ENCODE measurements around the gene SMG6. TPM values are rescaled to one million over a fixed set of nuclear protein-coding genes. Genes with fewer than 3 reads are reported as not detected.
A peak's percentile ranks its signal among the peaks of the same experiment; 100 is the strongest.

SMG6 gene
- total RNA-seq, 1 donor from 2014 or later: 39.7 TPM

DNA sequence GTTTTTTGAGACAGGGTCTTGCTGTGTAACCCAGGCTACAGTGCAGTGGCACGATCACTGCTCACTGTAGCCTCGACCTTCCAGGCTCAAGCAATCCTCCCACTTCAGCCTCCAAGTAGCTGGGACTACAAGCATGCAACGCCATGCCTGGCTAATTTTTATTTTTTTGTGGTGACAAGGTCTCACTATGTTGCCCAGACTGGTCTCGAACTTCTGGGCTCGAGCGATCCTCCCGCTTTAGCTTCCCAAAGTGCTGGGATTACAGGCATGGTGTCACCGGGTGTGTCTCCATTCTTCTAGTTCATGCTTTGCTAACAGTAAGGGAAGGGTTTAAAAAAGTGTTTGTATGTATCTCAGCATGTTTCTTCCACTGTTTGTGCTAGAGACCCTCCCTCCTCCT is 146.9 kb downstream of the SMG6 start:
- H3K4me3 ChIP-seq (ENCODE audit: insufficient read depth, low read depth, low read length): no peak overlapping the region
- no peaks in the 10 kb centered on the region for H3K79me2 ChIP-seq (ENCODE audit: insufficient read depth, low read length)
- FAIRE-seq (no peak), DNase-seq (ENCODE audit: low read depth) (no peak)
- H3K27me3 ChIP-seq (ENCODE audit: insufficient read depth, low read length): no peaks in the 10 kb centered on the region
- TF ChIP-seq, protein P1, sequence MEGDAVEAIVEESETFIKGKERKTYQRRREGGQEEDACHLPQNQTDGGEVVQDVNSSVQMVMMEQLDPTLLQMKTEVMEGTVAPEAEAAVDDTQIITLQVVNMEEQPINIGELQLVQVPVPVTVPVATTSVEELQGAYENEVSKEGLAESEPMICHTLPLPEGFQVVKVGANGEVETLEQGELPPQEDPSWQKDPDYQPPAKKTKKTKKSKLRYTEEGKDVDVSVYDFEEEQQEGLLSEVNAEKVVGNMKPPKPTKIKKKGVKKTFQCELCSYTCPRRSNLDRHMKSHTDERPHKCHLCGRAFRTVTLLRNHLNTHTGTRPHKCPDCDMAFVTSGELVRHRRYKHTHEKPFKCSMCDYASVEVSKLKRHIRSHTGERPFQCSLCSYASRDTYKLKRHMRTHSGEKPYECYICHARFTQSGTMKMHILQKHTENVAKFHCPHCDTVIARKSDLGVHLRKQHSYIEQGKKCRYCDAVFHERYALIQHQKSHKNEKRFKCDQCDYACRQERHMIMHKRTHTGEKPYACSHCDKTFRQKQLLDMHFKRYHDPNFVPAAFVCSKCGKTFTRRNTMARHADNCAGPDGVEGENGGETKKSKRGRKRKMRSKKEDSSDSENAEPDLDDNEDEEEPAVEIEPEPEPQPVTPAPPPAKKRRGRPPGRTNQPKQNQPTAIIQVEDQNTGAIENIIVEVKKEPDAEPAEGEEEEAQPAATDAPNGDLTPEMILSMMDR (IDR thresholded peaks at IDR 0.05; ENCODE audit: insufficient read depth, low read depth, low read length): no peak
- no peak for TF ChIP-seq EZH2 (IDR thresholded peaks at IDR 0.05; ENCODE audit: insufficient read depth, low read length)
- H3K9me3 ChIP-seq (ENCODE audit: insufficient read depth, low read depth, low read length): no peaks in the 10 kb centered on the region
- Mint-ChIP-seq H3K36me3 (ENCODE audit: low read depth, unreplicated experiment) (peaks cover 18% of the 10 kb centered on the region), H3K4me3 (ENCODE audit: unreplicated experiment) (peak overlapping the region; percentile 40), H3K9me3 (ENCODE audit: unreplicated experiment) (no peaks in the 10 kb centered on the region), H3K4me1 (ENCODE audit: low read depth, unreplicated experiment) (peaks cover 31% of the 10 kb centered on the region), H3K27ac (ENCODE audit: unreplicated experiment) (peak overlapping the region; percentile 89), H3K27me3 (ENCODE audit: low read depth, unreplicated experiment) (no peaks in the 10 kb centered on the region)
- no peak overlapping the region for H2AFZ ChIP-seq (ENCODE audit: low read depth, low read length)
- H3K27ac ChIP-seq (ENCODE audit: low read depth, low read length): peak overlapping the region; percentile 78
- peaks cover 16% of the 10 kb centered on the region for H3K4me1 ChIP-seq (ENCODE audit: insufficient read depth, low read length)
- peaks cover 12% of the 10 kb centered on the region for H3K36me3 ChIP-seq (ENCODE audit: insufficient read depth, low read length)
- peak overlapping the region; percentile 27 for H3K4me2 ChIP-seq (ENCODE audit: low read length)
- H4K20me1 ChIP-seq (ENCODE audit: insufficient read depth, low read length): no peaks in the 10 kb centered on the region
- peak overlapping the region; percentile 27 for H3K9ac ChIP-seq (ENCODE audit: low read length)

DNA sequence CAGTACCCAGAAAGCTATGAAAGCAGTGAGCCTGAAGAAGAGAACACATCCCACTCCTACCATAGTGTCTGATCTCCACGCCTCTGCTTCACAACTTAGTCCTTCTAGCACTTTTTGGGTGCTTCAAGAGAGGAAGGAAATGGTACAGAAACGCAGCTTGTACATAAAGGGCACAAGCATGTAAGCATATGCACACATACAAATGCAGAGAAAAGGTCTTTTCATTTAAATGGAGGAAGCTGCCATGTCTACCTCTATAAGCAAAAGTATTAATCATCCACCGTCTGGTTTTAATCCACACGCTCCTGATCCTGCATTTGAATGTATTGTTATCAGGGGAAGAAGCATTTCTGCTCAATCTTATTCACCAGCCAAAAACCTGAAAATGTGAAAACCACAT is 148.0 kb downstream of the SMG6 start:
- no peak overlapping the region for H3K4me3 Mint-ChIP-seq (ENCODE audit: unreplicated experiment)
- peaks cover 34% of the 10 kb centered on the region for H3K4me1 Mint-ChIP-seq (ENCODE audit: low read depth, unreplicated experiment)

More for the DNA sequence above, 148.0 kb downstream of the SMG6 start:
- Histone ChIP-seq H2AFZ (ENCODE audit: low read depth, low read length) (no peak overlapping the region), H3K4me1 (ENCODE audit: insufficient read depth, low read length) (peaks cover 16% of the 10 kb centered on the region), H3K79me2 (ENCODE audit: insufficient read depth, low read length) (peaks cover 3% of the 10 kb centered on the region), H3K27ac (ENCODE audit: low read depth, low read length) (no peak overlapping the region), H3K4me3 (ENCODE audit: insufficient read depth, low read depth, low read length) (no peak overlapping the region), H4K20me1 (ENCODE audit: insufficient read depth, low read length) (no peaks in the 10 kb centered on the region), H3K9me3 (ENCODE audit: insufficient read depth, low read depth, low read length) (no peaks in the 10 kb centered on the region), H3K36me3 (ENCODE audit: insufficient read depth, low read length) (peaks cover 16% of the 10 kb centered on the region), H3K27me3 (ENCODE audit: insufficient read depth, low read length) (no peaks in the 10 kb centered on the region), H3K9ac (ENCODE audit: low read length) (no peak overlapping the region), H3K4me2 (ENCODE audit: low read length) (no peak overlapping the region)
- Mint-ChIP-seq H3K36me3 (ENCODE audit: low read depth, unreplicated experiment) (peaks cover 23% of the 10 kb centered on the region), H3K9me3 (ENCODE audit: unreplicated experiment) (no peaks in the 10 kb centered on the region), H3K27me3 (ENCODE audit: low read depth, unreplicated experiment) (no peaks in the 10 kb centered on the region), H3K27ac (ENCODE audit: unreplicated experiment) (peak overlapping the region; percentile 44)
- no peak for TF ChIP-seq EZH2 (IDR thresholded peaks at IDR 0.05; ENCODE audit: insufficient read depth, low read length)
- TF ChIP-seq, protein P1 (IDR thresholded peaks at IDR 0.05; ENCODE audit: insufficient read depth, low read depth, low read length): no peak
- DNase-seq (ENCODE audit: low read depth) (no peak), FAIRE-seq (no peak)

All from astrocyte (in vitro differentiated cells and primary cell).